Measurements from ENCODE around the gene ZNF500. TPM values are rescaled to one million over a fixed set of nuclear protein-coding genes. Genes with fewer than 3 reads are reported as not detected.

The ZNF500 gene
- total and polyA plus RNA-seq, 12 donors = 3.8 to 10.5 (median 8.1) TPM

- WGBS, 2 donors = 74 to 83% methylated on average over 5 of the region's 5 CpGs
- no peaks in the 10 kb centered on the region for H3K36me3 ChIP-seq
- TF ChIP-seq, protein P1, sequence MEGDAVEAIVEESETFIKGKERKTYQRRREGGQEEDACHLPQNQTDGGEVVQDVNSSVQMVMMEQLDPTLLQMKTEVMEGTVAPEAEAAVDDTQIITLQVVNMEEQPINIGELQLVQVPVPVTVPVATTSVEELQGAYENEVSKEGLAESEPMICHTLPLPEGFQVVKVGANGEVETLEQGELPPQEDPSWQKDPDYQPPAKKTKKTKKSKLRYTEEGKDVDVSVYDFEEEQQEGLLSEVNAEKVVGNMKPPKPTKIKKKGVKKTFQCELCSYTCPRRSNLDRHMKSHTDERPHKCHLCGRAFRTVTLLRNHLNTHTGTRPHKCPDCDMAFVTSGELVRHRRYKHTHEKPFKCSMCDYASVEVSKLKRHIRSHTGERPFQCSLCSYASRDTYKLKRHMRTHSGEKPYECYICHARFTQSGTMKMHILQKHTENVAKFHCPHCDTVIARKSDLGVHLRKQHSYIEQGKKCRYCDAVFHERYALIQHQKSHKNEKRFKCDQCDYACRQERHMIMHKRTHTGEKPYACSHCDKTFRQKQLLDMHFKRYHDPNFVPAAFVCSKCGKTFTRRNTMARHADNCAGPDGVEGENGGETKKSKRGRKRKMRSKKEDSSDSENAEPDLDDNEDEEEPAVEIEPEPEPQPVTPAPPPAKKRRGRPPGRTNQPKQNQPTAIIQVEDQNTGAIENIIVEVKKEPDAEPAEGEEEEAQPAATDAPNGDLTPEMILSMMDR (IDR thresholded peaks at IDR 0.05) = no peak
- DNase-seq (no peak), ATAC-seq (no peak)
- intact Hi-C loops (cut with DNase I) = no loop called here
- H3K4me1 ChIP-seq = peaks cover 7 to 15% (median 12%) of the 10 kb centered on the region in 9 donors
- no peak overlapping the region for H3K27ac ChIP-seq
- H3K27me3 ChIP-seq = no peaks in the 10 kb centered on the region
- H3K9me3 ChIP-seq = no peaks in the 10 kb centered on the region
- H3K4me3 ChIP-seq = no peak overlapping the region
Observed at GRCh38 chr16:4772351-4772750, 5.4 kb upstream of the ZNF500 start.

DNA sequence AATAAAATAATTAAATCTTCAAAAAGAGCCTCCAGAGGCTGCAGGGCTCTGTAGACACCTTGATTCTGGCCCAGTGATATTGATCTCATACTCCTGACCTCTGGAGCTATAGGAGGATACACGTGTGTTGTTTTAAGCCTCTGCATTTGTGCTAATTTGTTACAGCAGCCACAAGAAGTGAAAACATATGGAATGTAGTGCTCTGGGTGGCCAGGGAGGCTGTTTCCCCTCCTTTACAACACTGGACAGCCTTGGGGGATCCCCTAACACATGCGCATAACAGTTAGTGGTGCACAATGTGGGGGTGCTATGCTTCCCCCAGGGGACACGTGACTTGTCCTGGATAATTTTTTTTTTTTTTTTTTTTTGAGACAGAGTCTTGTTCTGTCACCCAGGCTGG, 4.7 kb upstream of the ZNF500 start:
- TF ChIP-seq, protein P1 (IDR thresholded peaks at IDR 0.05) = no peak
- 68 to 70% methylated on average over 3 of the region's 3 CpGs for WGBS, 2 donors
- Histone ChIP-seq H3K27ac (no peak overlapping the region), H3K9me3 (no peaks in the 10 kb centered on the region), H3K36me3 (no peaks in the 10 kb centered on the region), H3K27me3 (no peaks in the 10 kb centered on the region), H3K4me1 (peaks cover 7 to 17% (median 15%) of the 10 kb centered on the region in 9 donors), H3K4me3 (no peak overlapping the region)
- no peak for DNase-seq
- intact Hi-C loops (cut with DNase I) = no loop called here
- ATAC-seq = no peak

GRCh38 chr16:4769306-4769638, 2.3 kb upstream of the ZNF500 start:
- ATAC-seq (no peak), DNase-seq (no peak)
- TF ChIP-seq, protein P1 (IDR thresholded peaks at IDR 0.05) = no peak
- Histone ChIP-seq H3K36me3 (peaks cover 0 to 12% (median 0%) of the 10 kb centered on the region in 9 donors), H3K4me3 (peak overlapping the region in 9 of 10 donors; percentile 42 to 97 (median 82)), H3K27ac (peak overlapping the region in 8 of 10 donors; percentile 84 to 93 (median 90)), H3K4me1 (peaks cover 12 to 35% (median 32%) of the 10 kb centered on the region in 9 donors), H3K27me3 (no peaks in the 10 kb centered on the region), H3K9me3 (no peaks in the 10 kb centered on the region)
- WGBS, 2 donors = 63 to 66% methylated on average over 7 of the region's 7 CpGs
- intact Hi-C loops (cut with DNase I) = loop anchor here in 3 of 10 donors (5.0 kb wide), 3 partner anchors 33 to 188 kb away; partner anchors contain the start of genes ROGDI (in 3 of the 3), ANKS3 (in 1 of the 3), DNAAF8 (in 1 of the 3) and SEC14L5 (in 1 of the 3)

- TF ChIP-seq, protein P1 (IDR thresholded peaks at IDR 0.05) = no peak
- peaks cover 12 to 39% (median 32%) of the 10 kb centered on the region in 9 donors for H3K4me1 ChIP-seq
- peak overlapping the region; percentile 25 to 97 (median 81) for H3K4me3 ChIP-seq
- H3K27ac ChIP-seq = peak overlapping the region; percentile 7 to 93 (median 88)
- peak; percentile 98 to 99 for DNase-seq
- no peaks in the 10 kb centered on the region for H3K9me3 ChIP-seq
- WGBS, 2 donors = 4 to 5% methylated on average over 48 of the region's 48 CpGs
- intact Hi-C loops (cut with DNase I) = loop anchor here in 3 of 10 donors (5.0 kb wide), 3 partner anchors 34 to 189 kb away; partner anchors contain the start of genes ROGDI (in 3 of the 3), ANKS3 (in 1 of the 3), DNAAF8 (in 1 of the 3) and SEC14L5 (in 1 of the 3)
- ATAC-seq = peak; percentile 87 to 97 (median 94)
- peaks cover 0 to 17% (median 3%) of the 10 kb centered on the region in 9 donors for H3K36me3 ChIP-seq
- H3K27me3 ChIP-seq = no peaks in the 10 kb centered on the region
Observed at GRCh38 chr16:4768549-4769305, 1.8 kb upstream of the ZNF500 start.

Data from heart right ventricle (tissue), 16 donors.